K562 (cell line): Measurements from ENCODE around the gene PLCB1. TPM values are rescaled to one million over a fixed set of nuclear protein-coding genes. Genes with fewer than 3 reads are reported as not detected.

ENCODE experiments used
- FOXA3 ChIP-seq, 2 experiments: fragments of 450-650 bp in 1 of 2; sonication (generic) in 1 of 2; formaldehyde crosslinking; IDR thresholded peaks in 1 of 2; conservative IDR thresholded peaks in 1 of 2; 2 replicates each; pipeline versions ENCODE4 v1.4.0 to v1.8.0; 2020 to 2022; ENCODE audit warnings: mild to moderate bottlenecking in 2 of 2, missing genetic modification reagents in 1 of 2
- MGA ChIP-seq: fragments of 450-650 bp; IDR thresholded peaks from 2 replicates; pipeline ENCODE4 v1.6.1; 2016; ENCODE audit warnings: mild to moderate bottlenecking, moderate library complexity
- PHTF2 ChIP-seq: fragments of 250-450 bp; sonication (Bioruptor Pico); IDR thresholded peaks from 2 replicates; pipeline ENCODE4 v1.5.0; 2021; ENCODE audit warnings: mild to moderate bottlenecking
- RAD21 ChIP-seq, 2 experiments: fragments of 250-450 bp in 1 of 2; fragments of 450-650 bp in 1 of 2; sonication (Bioruptor Pico) in 1 of 2; formaldehyde crosslinking in 1 of 2; IDR thresholded peaks in 1 of 2; conservative IDR thresholded peaks in 1 of 2; 2 replicates each; pipeline versions ENCODE4 v1.4.0 to v1.8.0; 2020 to 2022; ENCODE audit warnings: mild to moderate bottlenecking in 2 of 2, moderate library complexity in 1 of 2
- polyA plus RNA-seq, 8 experiments: library from polyadenylated mRNA; depleted of rRNA in 4 of 8; stranded (reverse) in 5 of 8; unstranded in 3 of 8; fragments of >200 nt; fragmentation: Nextera tagmentation in 2 of 8; fragmentation: Illumina TruSeq in 1 of 8; extraction: Ambion mirVana in 2 of 8; extraction: Trizol in 1 of 8; gene quantifications; 2 replicates each; pipeline versions ENCODE4 v1.2.1 to v1.2.3, GENCODE V29; 2011 to 2014; ENCODE audit warnings: inconsistent platforms in 1 of 8, missing spikeins in 1 of 8
- total RNA-seq, 7 experiments: library from RNA; depleted of rRNA in 6 of 7; stranded (reverse); fragments of >200 nt in 6 of 7; fragmentation: Illumina TruSeq in 2 of 7; extraction: Trizol in 2 of 7; gene quantifications; 2 replicates each; pipeline versions ENCODE4 v1.2.1 to v1.2.3, GENCODE V29; 2011 to 2021; ENCODE audit warnings: low replicate concordance in 1 of 7

The PLCB1 gene
- total and polyA plus RNA-seq, 9 of the 15 experiments (the other 6 are each of a cell fraction or from before 2014, with no cell fraction given) = 0.34 to 3.1 (median 1.3) TPM

- TF ChIP-seq FOXA3 (CRISPR knock-in tag; conservative IDR thresholded peaks at IDR 0.05 in 1 of 2, IDR thresholded peaks at IDR 0.05 in 1 of 2) = no peak
- TF ChIP-seq PHTF2 (CRISPR knock-in tag) = no peak
- no peak for TF ChIP-seq MGA
- no peak for TF ChIP-seq RAD21 (CRISPR knock-in tag; conservative IDR thresholded peaks at IDR 0.05 in 1 of 2, IDR thresholded peaks at IDR 0.05 in 1 of 2)
Observed at GRCh38 chr20:8571611-8572010, 439.5 kb downstream of the PLCB1 start (continued).
